Spinal cord (tissue), 10 donors: Measurements from ENCODE around the gene CEACAM5. TPM values are rescaled to one million over a fixed set of nuclear protein-coding genes. Genes with fewer than 3 reads are reported as not detected.

Source experiments
- DNase-seq, 6 donors: peaks; one replicate each; pipeline versions ENCODE4 v3.0.0 to v3.0.0-alpha.2; 2013 to 2015; ENCODE audit warnings: low spot score in 6 of 6, low read depth in 4 of 6
- H3K27ac ChIP-seq: one replicate; pipeline ENCODE4 v1.5.1; 2013; ENCODE audit warnings: low read depth, low read length, control low read depth
- H3K27me3 ChIP-seq: one replicate; pipeline ENCODE4 v1.6.1; 2013; ENCODE audit warnings: low read length; ENCODE audit not compliant: control insufficient read depth, insufficient read depth
- H3K36me3 ChIP-seq: one replicate; pipeline ENCODE4 v1.6.1; 2013; ENCODE audit warnings: low read length; ENCODE audit not compliant: control insufficient read depth, insufficient read depth
- H3K4me1 ChIP-seq: one replicate; pipeline ENCODE4 v1.6.1; 2013; ENCODE audit warnings: low read length; ENCODE audit not compliant: control insufficient read depth, insufficient read depth
- H3K4me3 ChIP-seq: one replicate; pipeline ENCODE4 v1.5.1; 2013; ENCODE audit warnings: low read depth, low read length, control low read depth
- H3K9me3 ChIP-seq: one replicate; pipeline ENCODE4 v1.6.1; 2013; ENCODE audit warnings: low read length; ENCODE audit not compliant: control insufficient read depth, insufficient read depth
- WGBS: methylation state at CpG from one replicate; pipeline ENCODE4 v1.1.5; 2013; ENCODE audit warnings: missing lambda C conversion rate; ENCODE audit not compliant: insufficient coverage; 5-methylcytosine and 5-hydroxymethylcytosine counted together
- long read RNA-seq, 4 donors: transcript quantifications; one replicate each; lab custom pipeline, GENCODE V29; 2026
- polyA plus RNA-seq, 2 donors: library from polyadenylated mRNA; unstranded; fragments of 120-200 nt; gene quantifications; one replicate each; pipeline ENCODE4 v1.2.1, GENCODE V29; 2013; ENCODE audit not compliant: insufficient read length in 2 of 2
- total RNA-seq, 2 donors: library from RNA; depleted of rRNA in 1 of 2; stranded (reverse); fragments of 120-200 nt in 1 of 2; fragments of >200 nt in 1 of 2; gene quantifications; one replicate each; pipeline versions ENCODE4 v1.2.3 to v1.2.4, GENCODE V29; 2013 to 2014
- donor health status: healthy.

The CEACAM5 gene
- not detected for total RNA-seq
- not detected for polyA plus RNA-seq
- long read RNA-seq, donor 1: 0 reads
- long read RNA-seq, donor 2: 0 reads
- long read RNA-seq, donor 3: 0 reads
- long read RNA-seq, donor 4: 0 reads

- WGBS: no CpG with 5 or more reads among the region's 4 CpGs
- no peak for DNase-seq
- Histone ChIP-seq H3K4me1 (peaks cover 3% of the 10 kb centered on the region), H3K36me3 (no peaks in the 10 kb centered on the region), H3K9me3 (no peaks in the 10 kb centered on the region), H3K27me3 (peaks cover 38% of the 10 kb centered on the region), H3K27ac (no peak within 1 kb of the TSS), H3K4me3 (no peak within 1 kb of the TSS)
Measured at GRCh38 chr19:41708481-41708880, at the start of gene CEACAM5. Gene CEACAM5 (plus strand): TSS chr19:41708626. CDS start chr19:41708732, 106 bp downstream.

- Histone ChIP-seq H3K27ac (no peak overlapping the region), H3K9me3 (no peaks in the 10 kb centered on the region), H3K4me3 (no peak overlapping the region), H3K27me3 (no peaks in the 10 kb centered on the region), H3K4me1 (no peaks in the 10 kb centered on the region), H3K36me3 (no peaks in the 10 kb centered on the region)
- DNase-seq: no peak
- WGBS: 67% methylated on average over 2 of the region's 2 CpGs
Measured at GRCh38 chr19:41666075-41666474, 42.4 kb upstream of the CEACAM5 start.

GRCh38 chr19:41668315-41668714 is 40.1 kb upstream of the CEACAM5 start:
- H3K9me3 ChIP-seq: no peaks in the 10 kb centered on the region
- H3K27ac ChIP-seq: no peak overlapping the region
- no CpG with 5 or more reads among the region's 1 CpG for WGBS
- H3K4me3 ChIP-seq: no peak overlapping the region
- H3K4me1 ChIP-seq: no peaks in the 10 kb centered on the region
- peaks cover 5% of the 10 kb centered on the region for H3K27me3 ChIP-seq
- no peak for DNase-seq
- no peaks in the 10 kb centered on the region for H3K36me3 ChIP-seq

GRCh38 chr19:41670755-41671154 is 37.7 kb upstream of the CEACAM5 start:
- H3K4me3 ChIP-seq: no peak overlapping the region
- DNase-seq: no peak
- H3K9me3 ChIP-seq: no peaks in the 10 kb centered on the region
- H3K27ac ChIP-seq: no peak overlapping the region
- peaks cover 8% of the 10 kb centered on the region for H3K27me3 ChIP-seq
- H3K36me3 ChIP-seq: no peaks in the 10 kb centered on the region
- H3K4me1 ChIP-seq: no peaks in the 10 kb centered on the region

GRCh38 chr19:41671486-41671885 is 36.9 kb upstream of the CEACAM5 start:
- H3K4me3 ChIP-seq: no peak overlapping the region
- no peaks in the 10 kb centered on the region for H3K9me3 ChIP-seq
- H3K27me3 ChIP-seq: peaks cover 11% of the 10 kb centered on the region
- no peaks in the 10 kb centered on the region for H3K4me1 ChIP-seq
- WGBS: 66% methylated on average over 2 of the region's 5 CpGs
- H3K27ac ChIP-seq: no peak overlapping the region
- DNase-seq: no peak
- no peaks in the 10 kb centered on the region for H3K36me3 ChIP-seq

GRCh38 chr19:41682437-41682836 is 26.0 kb upstream of the CEACAM5 start:
- Histone ChIP-seq H3K36me3 (no peaks in the 10 kb centered on the region), H3K27me3 (peaks cover 5% of the 10 kb centered on the region), H3K9me3 (no peaks in the 10 kb centered on the region), H3K4me3 (no peak overlapping the region), H3K27ac (no peak overlapping the region), H3K4me1 (no peaks in the 10 kb centered on the region)
- no peak for DNase-seq
- WGBS: 90% methylated on average over 2 of the region's 6 CpGs

GRCh38 chr19:41687419-41687818 is 21.0 kb upstream of the CEACAM5 start:
- Histone ChIP-seq H3K27ac (no peak overlapping the region), H3K4me3 (no peak overlapping the region), H3K9me3 (no peaks in the 10 kb centered on the region), H3K36me3 (no peaks in the 10 kb centered on the region), H3K27me3 (peaks cover 9% of the 10 kb centered on the region), H3K4me1 (no peaks in the 10 kb centered on the region)
- DNase-seq: no peak
- 100% methylated on average over 3 of the region's 3 CpGs for WGBS

GRCh38 chr19:41688098-41688497 is 20.3 kb upstream of the CEACAM5 start, which contains the start of gene CEACAM7:
Gene CEACAM7 (minus strand): TSS chr19:41688270. CDS start chr19:41688165, 105 bp downstream.
- Histone ChIP-seq H3K27me3 (peaks cover 9% of the 10 kb centered on the region), H3K4me1 (no peaks in the 10 kb centered on the region), H3K27ac (no peak within 1 kb of the TSS), H3K9me3 (no peaks in the 10 kb centered on the region), H3K4me3 (no peak within 1 kb of the TSS), H3K36me3 (no peaks in the 10 kb centered on the region)
- DNase-seq: no peak
- 0% methylated on average over 1 of the region's 1 CpG for WGBS

- Histone ChIP-seq H3K27me3 (peaks cover 9% of the 10 kb centered on the region), H3K9me3 (no peaks in the 10 kb centered on the region), H3K36me3 (no peaks in the 10 kb centered on the region), H3K27ac (no peak overlapping the region), H3K4me3 (no peak overlapping the region), H3K4me1 (no peaks in the 10 kb centered on the region)
- WGBS: 92% methylated on average over 2 of the region's 4 CpGs
- no peak for DNase-seq
Measured at GRCh38 chr19:41688687-41689086, 19.7 kb upstream of the CEACAM5 start.

- Histone ChIP-seq H3K4me1 (no peaks in the 10 kb centered on the region), H3K36me3 (no peaks in the 10 kb centered on the region), H3K4me3 (no peak overlapping the region), H3K27me3 (peaks cover 6% of the 10 kb centered on the region), H3K9me3 (no peaks in the 10 kb centered on the region), H3K27ac (no peak overlapping the region)
- no peak for DNase-seq
- 76% methylated on average over 4 of the region's 4 CpGs for WGBS
Measured at GRCh38 chr19:41689993-41690800, 18.2 kb upstream of the CEACAM5 start.
